Measurements from ENCODE around the gene GGA1.
A peak's percentile ranks its signal among the peaks of the same experiment; 100 is the strongest.

The GGA1 gene

DNA sequence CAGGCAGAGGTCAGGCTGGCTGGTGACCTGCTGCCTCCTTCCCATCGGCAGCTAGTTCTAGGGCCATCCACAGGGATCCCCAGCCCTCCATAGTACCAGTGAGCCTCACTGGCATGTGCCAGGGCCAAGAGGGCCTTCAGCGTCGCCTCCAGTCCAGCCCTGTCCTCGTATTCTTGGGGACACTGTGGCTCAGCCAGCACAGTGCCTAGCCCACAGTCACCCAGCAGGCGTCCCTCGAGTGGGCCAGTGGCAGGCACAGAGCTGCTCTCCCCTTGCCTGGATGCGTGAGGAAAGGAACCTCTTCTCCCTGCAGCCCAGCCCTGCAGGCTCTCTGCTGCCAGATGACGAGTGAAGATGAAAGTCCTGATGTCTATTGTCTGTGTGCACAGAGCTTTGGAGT lies 20.2 kb downstream of the GGA1 start:
- no peak for FAIRE-seq
- no peak for DNase-seq (ENCODE audit: insufficient read length)
- TF ChIP-seq TAF1 (IDR thresholded peaks at IDR 0.05; ENCODE audit: borderline replicate concordance, low read depth, low read length): no peak
- no peak for TF ChIP-seq POLR2A (IDR thresholded peaks at IDR 0.05; ENCODE audit: low read depth, low read length)
- no peak for TF ChIP-seq POLR2AphosphoS5 (IDR thresholded peaks at IDR 0.05; ENCODE audit: low read depth, low read length)

DNA sequence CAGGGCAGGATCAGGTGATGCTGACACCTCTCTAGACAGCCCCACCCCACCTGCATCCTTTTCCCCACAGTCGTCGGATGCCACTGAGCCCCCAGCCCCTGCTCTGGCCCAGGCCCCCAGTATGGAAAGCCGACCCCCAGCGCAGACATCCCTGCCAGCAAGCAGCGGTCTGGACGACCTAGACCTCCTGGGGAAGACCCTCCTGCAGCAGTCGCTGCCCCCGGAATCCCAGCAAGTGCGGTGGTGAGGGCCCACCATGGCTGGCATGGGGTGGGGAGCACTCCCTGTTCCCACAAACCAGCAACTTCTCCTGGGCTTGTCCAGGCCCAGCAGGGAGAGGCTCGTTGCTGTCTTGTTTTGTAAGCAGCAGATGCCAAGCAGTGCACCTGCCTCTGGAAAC lies 21.3 kb downstream of the GGA1 start:
- FAIRE-seq: no peak
- no peak for TF ChIP-seq POLR2A (IDR thresholded peaks at IDR 0.05; ENCODE audit: low read depth, low read length)
- no peak for TF ChIP-seq POLR2AphosphoS5 (IDR thresholded peaks at IDR 0.05; ENCODE audit: low read depth, low read length)
- TF ChIP-seq TAF1 (IDR thresholded peaks at IDR 0.05; ENCODE audit: borderline replicate concordance, low read depth, low read length): no peak
- no peak for DNase-seq (ENCODE audit: insufficient read length)

GRCh38 chr22:37630839-37631435 lies 22.3 kb downstream of the GGA1 start:
- FAIRE-seq: no peak
- no peak for DNase-seq (ENCODE audit: insufficient read length)
- no peak for TF ChIP-seq TAF1 (IDR thresholded peaks at IDR 0.05; ENCODE audit: borderline replicate concordance, low read depth, low read length)
- no peak for TF ChIP-seq POLR2A (IDR thresholded peaks at IDR 0.05; ENCODE audit: low read depth, low read length)
- TF ChIP-seq POLR2AphosphoS5 (IDR thresholded peaks at IDR 0.05; ENCODE audit: low read depth, low read length): no peak

DNA sequence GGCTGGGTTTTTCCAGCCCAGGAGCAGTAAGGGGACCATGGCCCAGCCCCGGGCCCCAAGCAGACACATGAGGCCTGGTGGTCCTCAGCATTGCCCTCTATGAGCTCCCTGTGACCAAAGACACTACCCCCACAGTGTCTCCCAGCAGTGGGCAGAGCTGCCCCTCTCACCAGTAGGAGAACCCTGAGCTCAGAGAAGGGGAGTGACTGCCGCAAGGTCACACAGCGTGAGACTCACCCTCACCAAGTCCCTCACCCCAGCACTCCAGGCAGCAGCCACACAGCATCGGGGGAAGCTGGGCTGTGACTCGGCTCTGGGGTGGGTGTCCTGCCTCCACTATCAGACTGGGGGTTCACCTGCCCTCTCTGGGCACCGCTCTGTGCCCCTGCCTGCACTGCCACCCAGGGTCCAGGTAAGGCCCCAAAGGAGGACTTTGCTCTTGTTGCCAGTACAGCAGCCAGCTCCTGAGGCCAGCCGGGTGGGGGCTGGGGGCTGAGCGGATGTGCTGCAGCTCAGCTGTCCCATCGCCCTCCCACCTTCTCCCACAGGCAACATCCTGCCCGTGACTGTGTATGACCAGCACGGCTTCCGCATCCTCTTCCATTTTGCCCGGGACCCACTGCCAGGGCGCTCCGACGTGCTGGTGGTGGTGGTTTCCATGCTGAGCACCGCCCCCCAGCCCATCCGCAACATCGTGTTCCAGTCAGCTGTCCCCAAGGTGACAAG lies 23.0 kb downstream of the GGA1 start:
- DNase-seq (ENCODE audit: insufficient read length) (no peak), FAIRE-seq (no peak)
- no peak for TF ChIP-seq TAF1 (IDR thresholded peaks at IDR 0.05; ENCODE audit: borderline replicate concordance, low read depth, low read length)
- TF ChIP-seq POLR2A (IDR thresholded peaks at IDR 0.05; ENCODE audit: low read depth, low read length): no peak
- TF ChIP-seq POLR2AphosphoS5 (IDR thresholded peaks at IDR 0.05; ENCODE audit: low read depth, low read length): no peak

DNA sequence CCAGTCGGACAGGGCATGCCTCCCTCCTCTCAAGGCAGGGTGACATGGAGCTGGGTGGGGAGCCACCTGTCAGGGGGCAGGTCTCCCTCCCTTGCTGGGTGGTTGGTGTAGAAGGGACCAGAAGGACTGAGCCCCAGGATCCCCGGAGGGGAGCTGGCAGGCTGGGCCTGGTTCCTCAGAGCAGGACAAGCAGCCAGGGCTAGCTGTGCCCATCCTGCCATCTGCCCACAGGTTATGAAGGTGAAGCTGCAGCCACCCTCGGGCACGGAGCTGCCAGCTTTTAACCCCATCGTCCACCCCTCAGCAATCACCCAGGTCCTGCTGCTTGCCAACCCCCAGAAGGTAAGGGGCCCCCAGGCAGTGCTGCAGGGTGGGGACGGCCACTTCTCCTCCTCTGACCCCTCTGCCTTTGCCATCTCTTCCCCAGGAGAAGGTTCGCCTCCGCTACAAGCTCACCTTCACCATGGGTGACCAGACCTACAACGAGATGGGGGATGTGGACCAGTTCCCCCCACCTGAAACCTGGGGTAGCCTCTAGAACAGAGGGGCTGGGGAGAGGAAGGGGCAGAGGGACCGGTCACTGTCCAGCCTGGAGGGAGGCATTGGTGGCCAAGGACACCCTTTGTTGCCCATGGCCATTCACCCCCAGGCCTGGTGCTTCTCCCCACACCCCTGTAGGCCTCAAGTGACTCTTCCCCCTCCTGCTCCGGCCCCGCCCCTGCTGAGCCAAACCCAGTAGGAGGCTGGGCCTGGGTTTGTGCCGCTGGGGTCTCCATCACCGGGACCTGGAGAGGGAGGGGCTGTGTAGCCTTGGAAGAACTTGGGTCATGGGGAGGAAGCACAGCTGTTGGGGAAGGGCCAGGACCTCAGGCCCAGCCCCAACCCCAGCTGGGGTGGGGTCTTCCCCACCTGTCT lies 23.8 kb downstream of the GGA1 start:
- no peak for TF ChIP-seq POLR2AphosphoS5 (IDR thresholded peaks at IDR 0.05; ENCODE audit: low read depth, low read length)
- TF ChIP-seq POLR2A (IDR thresholded peaks at IDR 0.05; ENCODE audit: low read depth, low read length): no peak
- TF ChIP-seq TAF1 (IDR thresholded peaks at IDR 0.05; ENCODE audit: borderline replicate concordance, low read depth, low read length): no peak
- FAIRE-seq (no peak), DNase-seq (ENCODE audit: insufficient read length) (peak; percentile 73)

- FAIRE-seq (peak; percentile 97), DNase-seq (ENCODE audit: insufficient read length) (peak; percentile 92)
- no peak; the same call in 1 of the 2 replicates for TF ChIP-seq POLR2A (IDR thresholded peaks at IDR 0.05; ENCODE audit: low read depth, low read length)
- no peak for TF ChIP-seq TAF1 (IDR thresholded peaks at IDR 0.05; ENCODE audit: borderline replicate concordance, low read depth, low read length)
- peak; percentile 67; the same call in 1 of the 2 replicates for TF ChIP-seq POLR2AphosphoS5 (IDR thresholded peaks at IDR 0.05; ENCODE audit: low read depth, low read length)
These were observed 24.5 kb downstream of the GGA1 start for GRCh38 chr22:37633089-37633624.

GRCh38 chr22:37633625-37634416 lies 25.2 kb downstream of the GGA1 start:
- FAIRE-seq (no peak), DNase-seq (ENCODE audit: insufficient read length) (peak; percentile 93)

GRCh38 chr22:37634417-37634924 lies 25.8 kb downstream of the GGA1 start:
- TF ChIP-seq POLR2A (IDR thresholded peaks at IDR 0.05; ENCODE audit: low read depth, low read length) (no peak), POLR2AphosphoS5 (IDR thresholded peaks at IDR 0.05; ENCODE audit: low read depth, low read length) (no peak), TAF1 (IDR thresholded peaks at IDR 0.05; ENCODE audit: borderline replicate concordance, low read depth, low read length) (no peak)
- no peak for FAIRE-seq
- no peak for DNase-seq (ENCODE audit: insufficient read length)

More at GRCh38 chr22:37633625-37634416, 25.2 kb downstream of the GGA1 start:
- TF ChIP-seq POLR2A (IDR thresholded peaks at IDR 0.05; ENCODE audit: low read depth, low read length): peak; percentile 76
- TF ChIP-seq TAF1 (IDR thresholded peaks at IDR 0.05; ENCODE audit: borderline replicate concordance, low read depth, low read length): 0 out of 2 replicates have a peak, but pooled peaks have one; percentile 6
- TF ChIP-seq POLR2AphosphoS5 (IDR thresholded peaks at IDR 0.05; ENCODE audit: low read depth, low read length): peak; percentile 83

DNA sequence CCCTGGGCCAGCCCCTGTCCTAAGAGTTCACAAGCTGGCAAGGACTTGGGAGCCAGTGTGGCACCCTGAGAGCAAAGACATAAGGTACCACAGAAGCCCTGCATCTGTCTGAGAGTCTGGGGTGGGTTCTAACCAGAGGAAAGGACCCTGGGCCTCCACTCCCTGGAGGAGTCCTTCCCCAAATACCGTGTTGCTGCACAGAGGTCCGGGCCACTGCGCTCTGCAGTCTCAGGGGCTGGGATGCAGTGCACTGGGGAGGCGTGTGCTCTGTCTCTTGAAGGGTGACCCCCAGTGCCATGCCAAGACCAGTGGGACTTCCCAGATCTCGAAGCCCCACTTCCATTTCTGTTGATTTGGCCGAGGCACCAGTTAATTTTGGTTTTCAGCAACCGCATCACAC lies 26.5 kb downstream of the GGA1 start:
- TF ChIP-seq POLR2A (IDR thresholded peaks at IDR 0.05; ENCODE audit: low read depth, low read length) (no peak), TAF1 (IDR thresholded peaks at IDR 0.05; ENCODE audit: borderline replicate concordance, low read depth, low read length) (no peak), POLR2AphosphoS5 (IDR thresholded peaks at IDR 0.05; ENCODE audit: low read depth, low read length) (no peak)
- FAIRE-seq (no peak), DNase-seq (ENCODE audit: insufficient read length) (no peak)
